H1 (cell line): ENCODE results near the gene PAQR8.

Experiments
- POLR2A ChIP-seq, 2 experiments: IDR thresholded peaks; 1 replicate in 1 of 2; 2 replicates in 1 of 2; pipeline ENCODE4 v1.6.1; 2011; ENCODE audit warnings: low read depth in 2 of 2, low read length in 2 of 2, mild to moderate bottlenecking in 2 of 2; ENCODE audit errors: control extremely low read depth in 1 of 2
- TAF7 ChIP-seq: optimal IDR thresholded peaks from 2 replicates; pipeline ENCODE3; 2011; ENCODE audit warnings: low read depth, mild to moderate bottlenecking, inconsistent platforms, low read length, moderate library complexity, borderline replicate concordance

DNA sequence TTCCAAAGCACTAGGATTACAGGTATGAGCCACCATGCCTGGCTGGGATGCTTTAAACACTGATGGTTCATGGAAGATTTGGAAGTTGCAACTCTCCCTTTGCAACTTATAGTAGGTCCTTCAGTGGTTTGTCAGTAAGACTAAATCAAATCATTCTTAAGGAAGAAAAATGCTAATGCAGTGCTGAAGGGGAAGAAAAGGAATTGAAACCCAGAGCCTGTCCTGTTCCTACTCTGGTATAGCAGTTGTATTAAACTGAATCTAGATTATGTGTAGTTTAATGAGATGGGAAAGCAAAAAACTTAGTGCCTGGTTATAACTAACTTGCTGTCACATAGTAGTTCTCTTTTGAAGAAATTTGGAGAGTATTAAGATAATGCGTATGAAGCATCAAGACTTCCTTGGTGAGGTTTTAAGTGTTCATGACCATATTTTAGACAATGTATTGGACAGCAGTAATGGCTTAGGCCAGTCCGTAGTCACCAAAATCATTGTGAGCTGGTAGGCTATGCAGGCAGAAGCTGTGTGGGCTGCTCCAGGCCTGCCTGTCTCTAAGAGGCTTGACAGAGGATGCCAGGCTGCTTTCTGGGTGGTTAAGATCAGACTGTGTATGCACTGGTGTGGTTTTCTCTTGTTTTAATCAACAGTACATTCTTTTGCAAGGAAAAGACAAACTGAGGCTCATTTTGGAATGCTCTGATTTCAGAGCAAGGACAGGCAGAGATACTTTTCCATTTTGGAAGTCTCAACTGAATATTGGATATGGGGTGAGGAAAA lies 14.0 kb downstream of the PAQR8 start:
- no peak for TF ChIP-seq TAF7
- no peak for TF ChIP-seq POLR2A (IDR thresholded peaks at IDR 0.05; ENCODE audit: control extremely low read depth in 1 of 2, low read depth in 2 of 2, low read length in 2 of 2)
